ENCODE results near the gene GRIK3. TPM values are rescaled to one million over a fixed set of nuclear protein-coding genes. Genes with fewer than 3 reads are reported as not detected.

The GRIK3 gene
- total and polyA plus RNA-seq, 3 donors from 2014 or later: 0.99 to 6.3 (median 3.1) TPM

- no peak overlapping the region for H3K27ac ChIP-seq
- WGBS, 2 donors: 78 to 91% methylated on average over 2 of the region's 2 CpGs
- no peak for TF ChIP-seq POLR2A (IDR thresholded peaks at IDR 0.05)
- TF ChIP-seq, protein P1, sequence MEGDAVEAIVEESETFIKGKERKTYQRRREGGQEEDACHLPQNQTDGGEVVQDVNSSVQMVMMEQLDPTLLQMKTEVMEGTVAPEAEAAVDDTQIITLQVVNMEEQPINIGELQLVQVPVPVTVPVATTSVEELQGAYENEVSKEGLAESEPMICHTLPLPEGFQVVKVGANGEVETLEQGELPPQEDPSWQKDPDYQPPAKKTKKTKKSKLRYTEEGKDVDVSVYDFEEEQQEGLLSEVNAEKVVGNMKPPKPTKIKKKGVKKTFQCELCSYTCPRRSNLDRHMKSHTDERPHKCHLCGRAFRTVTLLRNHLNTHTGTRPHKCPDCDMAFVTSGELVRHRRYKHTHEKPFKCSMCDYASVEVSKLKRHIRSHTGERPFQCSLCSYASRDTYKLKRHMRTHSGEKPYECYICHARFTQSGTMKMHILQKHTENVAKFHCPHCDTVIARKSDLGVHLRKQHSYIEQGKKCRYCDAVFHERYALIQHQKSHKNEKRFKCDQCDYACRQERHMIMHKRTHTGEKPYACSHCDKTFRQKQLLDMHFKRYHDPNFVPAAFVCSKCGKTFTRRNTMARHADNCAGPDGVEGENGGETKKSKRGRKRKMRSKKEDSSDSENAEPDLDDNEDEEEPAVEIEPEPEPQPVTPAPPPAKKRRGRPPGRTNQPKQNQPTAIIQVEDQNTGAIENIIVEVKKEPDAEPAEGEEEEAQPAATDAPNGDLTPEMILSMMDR (IDR thresholded peaks at IDR 0.05): no peak
Measured at GRCh38 chr1:36861375-36861774, 172.9 kb downstream of the GRIK3 start.

GRCh38 chr1:36859926-36860325 lies 174.4 kb downstream of the GRIK3 start:
- H3K4me3 ChIP-seq: no peak overlapping the region
- intact Hi-C loops (cut with DNase I; ENCODE audit: low total_unique reads): no loop called here
- 77 to 84% methylated on average over 6 to 10 of the region's 10 CpGs for WGBS, 2 donors
- H3K27me3 ChIP-seq: no peaks in the 10 kb centered on the region
- no peaks in the 10 kb centered on the region for H3K36me3 ChIP-seq (ENCODE audit: low read depth, missing control alignments)
- TF ChIP-seq, protein P1 (IDR thresholded peaks at IDR 0.05): no peak
- no peak for TF ChIP-seq POLR2A (IDR thresholded peaks at IDR 0.05)
- H3K9me3 ChIP-seq: no peaks in the 10 kb centered on the region
- no peak for DNase-seq
- no peaks in the 10 kb centered on the region for H3K4me1 ChIP-seq
- no peak overlapping the region for H3K27ac ChIP-seq

More at GRCh38 chr1:36861375-36861774, 172.9 kb downstream of the GRIK3 start:
- no peak for DNase-seq
- no peaks in the 10 kb centered on the region for H3K36me3 ChIP-seq (ENCODE audit: low read depth, missing control alignments)
- H3K4me3 ChIP-seq: no peak overlapping the region
- no peaks in the 10 kb centered on the region for H3K27me3 ChIP-seq
- no peaks in the 10 kb centered on the region for H3K9me3 ChIP-seq
- intact Hi-C loops (cut with DNase I; ENCODE audit: low total_unique reads): no loop called here
- no peaks in the 10 kb centered on the region for H3K4me1 ChIP-seq

DNA sequence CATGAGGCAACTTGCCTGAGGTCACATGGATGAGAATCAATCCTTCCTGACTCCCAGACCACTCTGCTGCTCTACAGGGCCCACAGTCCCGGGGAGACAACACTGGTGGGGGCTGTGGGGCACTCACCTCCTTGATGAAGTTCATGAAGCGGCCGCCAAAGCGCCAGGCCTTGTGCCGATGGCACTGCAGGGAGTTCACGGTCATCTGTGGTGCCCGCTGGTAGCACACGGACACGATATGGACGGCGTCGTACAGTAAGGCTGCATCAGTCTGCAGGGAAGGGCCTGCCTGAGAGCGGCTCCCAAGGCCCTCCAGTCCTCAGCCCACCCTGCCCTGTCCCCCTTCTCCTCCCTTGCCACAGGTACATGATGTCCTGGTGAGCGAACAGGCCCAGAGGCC lies 175.3 kb downstream of the GRIK3 start:
- Histone ChIP-seq H3K9me3 (no peaks in the 10 kb centered on the region), H3K4me1 (no peaks in the 10 kb centered on the region), H3K27me3 (no peaks in the 10 kb centered on the region), H3K27ac (no peak overlapping the region), H3K4me3 (no peak overlapping the region), H3K36me3 (ENCODE audit: low read depth, missing control alignments) (no peaks in the 10 kb centered on the region)
- whole genome bisulfite sequencing, 2 donors: 97% methylated on average over 6 to 13 of the region's 14 CpGs
- no peak for TF ChIP-seq POLR2A (IDR thresholded peaks at IDR 0.05)
- TF ChIP-seq, protein P1 (IDR thresholded peaks at IDR 0.05): no peak
- DNase-seq: no peak
- intact Hi-C loops (cut with DNase I; ENCODE audit: low total_unique reads): no loop called here

- no peak overlapping the region for H3K4me3 ChIP-seq
- H3K36me3 ChIP-seq (ENCODE audit: low read depth, missing control alignments): no peaks in the 10 kb centered on the region
- H3K27me3 ChIP-seq: no peaks in the 10 kb centered on the region
- intact Hi-C loops (cut with DNase I; ENCODE audit: low total_unique reads): no loop called here
- WGBS, 2 donors: 96 to 98% methylated on average over 4 to 5 of the region's 5 CpGs
- no peaks in the 10 kb centered on the region for H3K4me1 ChIP-seq
- no peak for DNase-seq
- TF ChIP-seq POLR2A (IDR thresholded peaks at IDR 0.05): no peak
- TF ChIP-seq, protein P1 (IDR thresholded peaks at IDR 0.05): no peak
- no peak overlapping the region for H3K27ac ChIP-seq
- H3K9me3 ChIP-seq: no peaks in the 10 kb centered on the region
Measured at GRCh38 chr1:36858553-36858952, 175.8 kb downstream of the GRIK3 start.

- WGBS, 2 donors: 85 to 91% methylated on average over 5 of the region's 5 CpGs
- no peaks in the 10 kb centered on the region for H3K36me3 ChIP-seq (ENCODE audit: low read depth, missing control alignments)
- intact Hi-C loops (cut with DNase I; ENCODE audit: low total_unique reads): no loop called here
- no peaks in the 10 kb centered on the region for H3K4me1 ChIP-seq
- H3K27ac ChIP-seq: no peak overlapping the region
- TF ChIP-seq, protein P1 (IDR thresholded peaks at IDR 0.05): no peak
- no peak for TF ChIP-seq POLR2A (IDR thresholded peaks at IDR 0.05)
- no peaks in the 10 kb centered on the region for H3K27me3 ChIP-seq
- no peaks in the 10 kb centered on the region for H3K9me3 ChIP-seq
- DNase-seq: no peak
- no peak overlapping the region for H3K4me3 ChIP-seq
Measured at GRCh38 chr1:36857754-36858153, 176.6 kb downstream of the GRIK3 start.
